ENCODE results near the gene CDIPT.
A peak's percentile ranks its signal among the peaks of the same experiment; 100 is the strongest.

CDIPT gene

GRCh38 chr16:29858974-29859373 lies 4.1 kb downstream of the CDIPT start:
- no peak for TF ChIP-seq CTCF (IDR thresholded peaks at IDR 0.05; ENCODE audit: low read length, missing control alignments)
- DNase-seq (ENCODE audit: low read depth): no peak

GRCh38 chr16:29858149-29858849 lies 4.7 kb downstream of the CDIPT start:
- no peak overlapping the region for H3K4me3 ChIP-seq (replicated peaks; ENCODE audit: low read depth, low read length)
- DNase-seq (ENCODE audit: low read depth): no peak
- no peak for TF ChIP-seq CTCF (IDR thresholded peaks at IDR 0.05; ENCODE audit: low read length, missing control alignments)

More at GRCh38 chr16:29858974-29859373, 4.1 kb downstream of the CDIPT start:
- no peak overlapping the region for H3K4me3 ChIP-seq (replicated peaks; ENCODE audit: low read depth, low read length)

GRCh38 chr16:29857133-29857760 lies 5.8 kb downstream of the CDIPT start:
- TF ChIP-seq CTCF (IDR thresholded peaks at IDR 0.05; ENCODE audit: low read length, missing control alignments): no peak
- peak; percentile 13 for DNase-seq (ENCODE audit: low read depth)
- H3K4me3 ChIP-seq (replicated peaks; ENCODE audit: low read depth, low read length): no peak overlapping the region

- TF ChIP-seq CTCF (IDR thresholded peaks at IDR 0.05; ENCODE audit: low read length, missing control alignments): no peak
- no peak overlapping the region for H3K4me3 ChIP-seq (replicated peaks; ENCODE audit: low read depth, low read length)
- DNase-seq (ENCODE audit: low read depth): no peak
These were observed 8.4 kb downstream of the CDIPT start for GRCh38 chr16:29854520-29855100.

GRCh38 chr16:29852654-29853053 lies 10.4 kb downstream of the CDIPT start:
- TF ChIP-seq CTCF (IDR thresholded peaks at IDR 0.05; ENCODE audit: low read length, missing control alignments): no peak
- peak; percentile 84 for DNase-seq (ENCODE audit: low read depth)
- no peak overlapping the region for H3K4me3 ChIP-seq (replicated peaks; ENCODE audit: low read depth, low read length)

- TF ChIP-seq CTCF (IDR thresholded peaks at IDR 0.05; ENCODE audit: low read length, missing control alignments): no peak
- H3K4me3 ChIP-seq (replicated peaks; ENCODE audit: low read depth, low read length): no peak overlapping the region
- no peak for DNase-seq (ENCODE audit: low read depth)
These were observed 12.0 kb downstream of the CDIPT start for GRCh38 chr16:29850998-29851397.

All from fibroblast of pulmonary artery (primary cell).